CD14-positive monocyte (primary cell): ENCODE data around the gene PRR20A. TPM values are rescaled to one million over a fixed set of nuclear protein-coding genes. Genes with fewer than 3 reads are reported as not detected.

Source experiments
- DNase-seq, 3 donors: peaks; one replicate each; pipeline ENCODE4 v3.0.0-alpha.2; 2011 to 2022
- H2AFZ ChIP-seq: 2 replicates; pipeline ENCODE4 v1.6.0; 2012; ENCODE audit warnings: mild to moderate bottlenecking, low read depth, low read length, inconsistent platforms; ENCODE audit not compliant: insufficient read depth, poor library complexity, severe bottlenecking
- H3K27ac ChIP-seq, 2 donors: 1 replicate in 1 of 2; 2 replicates in 1 of 2; pipeline ENCODE4 v1.5.1; 2012 to 2013; ENCODE audit warnings: low read length in 2 of 2, control low read depth in 1 of 2, inconsistent platforms in 1 of 2, low read depth in 1 of 2, mild to moderate bottlenecking in 1 of 2
- H3K27me3 ChIP-seq, 2 donors: one replicate each; pipeline versions ENCODE4 v1.6.0 to v1.6.1; 2011 to 2013; ENCODE audit warnings: low read length in 2 of 2; ENCODE audit not compliant: control insufficient read depth in 2 of 2, insufficient read depth in 2 of 2
- H3K36me3 ChIP-seq, 2 donors: replicated peaks in 1 of 2; 1 replicate in 1 of 2; 2 replicates in 1 of 2; pipeline versions ENCODE4 v1.5.1 to v1.6.1; 2012 to 2013; ENCODE audit warnings: low read length in 2 of 2, control low read depth in 1 of 2, inconsistent platforms in 1 of 2, mild to moderate bottlenecking in 1 of 2; ENCODE audit not compliant: insufficient read depth in 2 of 2, control insufficient read depth in 1 of 2
- H3K4me1 ChIP-seq, 2 donors: 1 replicate in 1 of 2; 2 replicates in 1 of 2; pipeline versions ENCODE4 v1.5.1 to v1.6.1; 2012 to 2013; ENCODE audit warnings: low read length in 2 of 2, control low read depth in 1 of 2, inconsistent platforms in 1 of 2, mild to moderate bottlenecking in 1 of 2, moderate library complexity in 1 of 2; ENCODE audit not compliant: insufficient read depth in 2 of 2, control insufficient read depth in 1 of 2
- H3K4me2 ChIP-seq: replicated peaks from 2 replicates; pipeline ENCODE3; 2012; ENCODE audit warnings: low read length, moderate library complexity, mild to moderate bottlenecking; ENCODE audit not compliant: poor library complexity, severe bottlenecking; ENCODE audit errors: extremely low read depth
- H3K4me3 ChIP-seq, 3 experiments: fragments of 200-600 bp in 1 of 3; sonication (generic) in 1 of 3; replicated peaks in 1 of 3; 1 replicate in 2 of 3; 2 replicates in 1 of 3; pipeline ENCODE4 v1.5.1; 2011 to 2013; ENCODE audit warnings: low read length in 3 of 3, mild to moderate bottlenecking in 3 of 3, control low read depth in 2 of 3, low read depth in 2 of 3, inconsistent platforms in 1 of 3, moderate library complexity in 1 of 3
- H3K79me2 ChIP-seq: 2 replicates; pipeline ENCODE4 v1.6.0; 2012; ENCODE audit warnings: mild to moderate bottlenecking, control low read depth, inconsistent platforms, low read length, moderate library complexity; ENCODE audit not compliant: insufficient read depth
- H3K9ac ChIP-seq: 2 replicates; pipeline ENCODE4 v1.6.0; 2017; ENCODE audit warnings: low read length, mild to moderate bottlenecking; ENCODE audit not compliant: insufficient read depth, poor library complexity, severe bottlenecking
- H3K9me3 ChIP-seq, 2 donors: replicated peaks in 1 of 2; 1 replicate in 1 of 2; 2 replicates in 1 of 2; pipeline versions ENCODE4 v1.5.1 to v1.6.1; 2012 to 2013; ENCODE audit warnings: low read length in 2 of 2, control low read depth in 1 of 2; ENCODE audit not compliant: control insufficient read depth in 1 of 2, insufficient read depth in 1 of 2
- H4K20me1 ChIP-seq: 2 replicates; pipeline ENCODE4 v1.6.0; 2012; ENCODE audit warnings: mild to moderate bottlenecking, low read length, control low read depth, moderate library complexity; ENCODE audit not compliant: insufficient read depth
- H3K27ac Mint-ChIP-seq, 7 donors: one replicate each; pipeline ENCODE4 v1.8.0; 2020; ENCODE audit warnings: mild to moderate bottlenecking in 7 of 7, mixed read lengths in 7 of 7, moderate library complexity in 6 of 7, inconsistent platforms in 2 of 7
- H3K27me3 Mint-ChIP-seq, 3 donors: one replicate each; pipeline ENCODE4 v1.8.0; 2021 to 2022; ENCODE audit warnings: low read depth in 3 of 3, mild to moderate bottlenecking in 3 of 3, mixed read lengths in 3 of 3, moderate library complexity in 3 of 3, inconsistent platforms in 1 of 3
- H3K36me3 Mint-ChIP-seq, 2 donors: one replicate each; pipeline ENCODE4 v1.8.0; 2020; ENCODE audit warnings: mixed read lengths in 2 of 2, inconsistent platforms in 1 of 2, mild to moderate bottlenecking in 1 of 2
- H3K4me1 Mint-ChIP-seq: one replicate; pipeline ENCODE4 v1.8.0; 2020; ENCODE audit warnings: mild to moderate bottlenecking, mixed read lengths
- H3K4me3 Mint-ChIP-seq, 2 donors: one replicate each; pipeline ENCODE4 v1.8.0; 2020; ENCODE audit warnings: mild to moderate bottlenecking in 2 of 2, mixed read lengths in 2 of 2, moderate library complexity in 1 of 2
- H3K9me3 Mint-ChIP-seq, 7 donors: one replicate each; pipeline ENCODE4 v1.8.0; 2020 to 2022; ENCODE audit warnings: mixed read lengths in 7 of 7, mild to moderate bottlenecking in 6 of 7, moderate library complexity in 6 of 7, inconsistent platforms in 2 of 7
- WGBS: methylation state at CpG from one replicate; pipeline ENCODE4 v1.1.5; 2013; ENCODE audit warnings: missing lambda C conversion rate; ENCODE audit not compliant: insufficient coverage; 5-methylcytosine and 5-hydroxymethylcytosine counted together
- intact Hi-C, 2 donors: fragments of 100-400 bp; cut with micrococcal nuclease; formaldehyde crosslinking; loops; one replicate each; pipeline versions ENCODE4 v1.15.0 to v1.15.1; 2023
- polyA plus RNA-seq, 3 donors: library from polyadenylated mRNA; depleted of rRNA in 1 of 3; unstranded in 2 of 3; stranded (reverse) in 1 of 3; fragments of 300-500 nt in 2 of 3; fragments of >200 nt in 1 of 3; fragmentation: Illumina TruSeq in 2 of 3; gene quantifications; 1 replicate in 2 of 3; 2 replicates in 1 of 3; pipeline ENCODE4 v1.2.3, GENCODE V29; 2012 to 2021
- TF ChIP-seq, protein P1 (sequence below): fragments of 200-600 bp; IDR thresholded peaks from one replicate; pipeline ENCODE4 v1.8.0; 2022; ENCODE audit warnings: antibody characterized with exemption, mild to moderate bottlenecking

PRR20A gene
- polyA plus RNA-seq, 3 donors: not detected

DNA sequence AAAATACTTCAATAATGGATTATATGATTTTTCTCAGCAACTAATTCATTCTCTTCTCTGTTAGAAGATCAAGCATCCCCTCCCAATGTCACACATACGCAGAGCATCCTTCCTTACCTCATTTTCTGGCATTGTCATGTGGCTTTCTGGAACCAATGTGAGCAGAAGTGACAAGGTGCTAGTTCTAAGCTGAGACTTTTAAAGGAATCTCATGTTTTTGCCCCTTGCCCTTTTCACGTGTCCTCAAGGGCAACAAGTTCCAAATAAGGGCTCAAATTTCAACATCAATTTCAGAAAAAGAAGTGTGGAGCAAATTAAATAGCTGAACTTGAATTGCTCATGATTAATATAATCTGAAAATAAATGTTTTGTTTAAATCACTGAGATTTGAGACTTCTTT is 4.6 kb upstream of the PRR20A start:
- H3K4me2 ChIP-seq: no peak overlapping the region
- Mint-ChIP-seq H3K4me3 (no peak overlapping the region), H3K36me3 (no peaks in the 10 kb centered on the region), H3K27ac (no peak overlapping the region), H3K9me3 (peaks cover 0 to 8% (median 3%) of the 10 kb centered on the region in 7 donors), H3K27me3 (no peaks in the 10 kb centered on the region), H3K4me1 (no peaks in the 10 kb centered on the region)
- TF ChIP-seq, protein P1, sequence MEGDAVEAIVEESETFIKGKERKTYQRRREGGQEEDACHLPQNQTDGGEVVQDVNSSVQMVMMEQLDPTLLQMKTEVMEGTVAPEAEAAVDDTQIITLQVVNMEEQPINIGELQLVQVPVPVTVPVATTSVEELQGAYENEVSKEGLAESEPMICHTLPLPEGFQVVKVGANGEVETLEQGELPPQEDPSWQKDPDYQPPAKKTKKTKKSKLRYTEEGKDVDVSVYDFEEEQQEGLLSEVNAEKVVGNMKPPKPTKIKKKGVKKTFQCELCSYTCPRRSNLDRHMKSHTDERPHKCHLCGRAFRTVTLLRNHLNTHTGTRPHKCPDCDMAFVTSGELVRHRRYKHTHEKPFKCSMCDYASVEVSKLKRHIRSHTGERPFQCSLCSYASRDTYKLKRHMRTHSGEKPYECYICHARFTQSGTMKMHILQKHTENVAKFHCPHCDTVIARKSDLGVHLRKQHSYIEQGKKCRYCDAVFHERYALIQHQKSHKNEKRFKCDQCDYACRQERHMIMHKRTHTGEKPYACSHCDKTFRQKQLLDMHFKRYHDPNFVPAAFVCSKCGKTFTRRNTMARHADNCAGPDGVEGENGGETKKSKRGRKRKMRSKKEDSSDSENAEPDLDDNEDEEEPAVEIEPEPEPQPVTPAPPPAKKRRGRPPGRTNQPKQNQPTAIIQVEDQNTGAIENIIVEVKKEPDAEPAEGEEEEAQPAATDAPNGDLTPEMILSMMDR: no peak
- peaks cover 5 to 8% of the 10 kb centered on the region in 2 donors for H3K9me3 ChIP-seq
- H3K36me3 ChIP-seq: no peaks in the 10 kb centered on the region
- H2AFZ ChIP-seq: no peak overlapping the region
- H4K20me1 ChIP-seq: no peaks in the 10 kb centered on the region
- WGBS: no CpG with 5 or more reads among the region's 2 CpGs
- no peak overlapping the region for H3K4me3 ChIP-seq
- DNase-seq: no peak
- no peak overlapping the region for H3K27ac ChIP-seq
- no peaks in the 10 kb centered on the region for H3K4me1 ChIP-seq
- intact Hi-C loops: no loop called here
- H3K9ac ChIP-seq: no peak overlapping the region
- no peaks in the 10 kb centered on the region for H3K27me3 ChIP-seq
- no peaks in the 10 kb centered on the region for H3K79me2 ChIP-seq

DNA sequence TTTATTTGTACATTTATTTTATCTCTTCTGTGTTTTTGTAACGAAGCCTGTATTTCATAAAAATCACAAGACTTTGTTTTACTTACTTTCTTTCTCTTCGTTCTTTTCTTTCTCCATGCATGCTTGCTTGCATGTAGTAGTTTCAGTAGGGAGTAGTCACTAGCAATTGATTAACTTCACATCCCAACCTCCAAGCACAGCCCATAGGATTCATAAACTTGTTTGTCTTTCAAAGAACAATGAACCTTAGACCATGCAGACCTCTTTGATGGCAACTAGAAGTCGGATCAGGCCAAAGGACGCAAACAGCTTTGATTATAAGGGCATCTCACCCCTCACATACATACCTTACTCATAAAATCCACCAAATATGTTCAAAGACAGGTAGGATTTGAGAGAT is 3.1 kb upstream of the PRR20A start:
- no peak overlapping the region for H2AFZ ChIP-seq
- no peaks in the 10 kb centered on the region for H3K36me3 ChIP-seq
- H3K27ac Mint-ChIP-seq: no peak overlapping the region
- TF ChIP-seq, protein P1: no peak
- H3K4me2 ChIP-seq: no peak overlapping the region
- intact Hi-C loops: no loop called here
- no peaks in the 10 kb centered on the region for H4K20me1 ChIP-seq
- no peaks in the 10 kb centered on the region for H3K79me2 ChIP-seq
- no peaks in the 10 kb centered on the region for H3K27me3 ChIP-seq
- peaks cover 0 to 8% (median 3%) of the 10 kb centered on the region in 7 donors for H3K9me3 Mint-ChIP-seq
- no peak overlapping the region for H3K4me3 ChIP-seq
- no peak for DNase-seq
- no CpG with 5 or more reads among the region's 4 CpGs for WGBS
- no peaks in the 10 kb centered on the region for H3K4me1 Mint-ChIP-seq
- H3K4me3 Mint-ChIP-seq: no peak overlapping the region
- H3K9me3 ChIP-seq: peaks cover 5 to 8% of the 10 kb centered on the region in 2 donors
- H3K27me3 Mint-ChIP-seq: no peaks in the 10 kb centered on the region
- H3K36me3 Mint-ChIP-seq: no peaks in the 10 kb centered on the region
- no peaks in the 10 kb centered on the region for H3K4me1 ChIP-seq
- no peak overlapping the region for H3K27ac ChIP-seq
- no peak overlapping the region for H3K9ac ChIP-seq
